VCaP (cell line): Measurements from ENCODE around the gene KAZN.

Experiments
- H3K27ac ChIP-seq: fragments of 450-650 bp; 2 replicates; pipeline ENCODE4 v1.5.1; 2017
- TF ChIP-seq, protein P1 (sequence below): fragments of 450-650 bp; conservative IDR thresholded peaks from 2 replicates; pipeline ENCODE4 v1.5.1; 2017; ENCODE audit warnings: mild to moderate bottlenecking, moderate library complexity

Gene KAZN

DNA sequence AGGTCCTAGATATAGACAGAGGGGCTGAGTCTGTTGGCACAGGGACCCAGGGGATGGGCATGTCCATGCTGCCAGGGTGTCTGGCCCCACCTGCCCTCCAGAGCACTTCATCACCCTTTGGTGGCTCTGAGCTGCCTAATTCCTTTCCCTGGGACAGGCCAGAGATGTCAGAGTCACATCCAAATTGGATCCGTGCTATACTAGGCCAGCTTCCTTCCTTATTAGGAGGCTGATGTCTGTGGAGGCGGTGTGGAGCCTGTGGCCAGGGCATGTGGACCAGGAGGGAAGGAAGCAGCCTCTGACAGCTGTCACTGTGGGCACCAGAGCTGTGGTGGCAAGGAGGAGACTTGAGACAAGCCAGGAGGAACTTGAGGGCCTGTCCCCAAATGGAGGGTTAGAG is 477.3 kb downstream of the KAZN start:
- TF ChIP-seq, protein P1, sequence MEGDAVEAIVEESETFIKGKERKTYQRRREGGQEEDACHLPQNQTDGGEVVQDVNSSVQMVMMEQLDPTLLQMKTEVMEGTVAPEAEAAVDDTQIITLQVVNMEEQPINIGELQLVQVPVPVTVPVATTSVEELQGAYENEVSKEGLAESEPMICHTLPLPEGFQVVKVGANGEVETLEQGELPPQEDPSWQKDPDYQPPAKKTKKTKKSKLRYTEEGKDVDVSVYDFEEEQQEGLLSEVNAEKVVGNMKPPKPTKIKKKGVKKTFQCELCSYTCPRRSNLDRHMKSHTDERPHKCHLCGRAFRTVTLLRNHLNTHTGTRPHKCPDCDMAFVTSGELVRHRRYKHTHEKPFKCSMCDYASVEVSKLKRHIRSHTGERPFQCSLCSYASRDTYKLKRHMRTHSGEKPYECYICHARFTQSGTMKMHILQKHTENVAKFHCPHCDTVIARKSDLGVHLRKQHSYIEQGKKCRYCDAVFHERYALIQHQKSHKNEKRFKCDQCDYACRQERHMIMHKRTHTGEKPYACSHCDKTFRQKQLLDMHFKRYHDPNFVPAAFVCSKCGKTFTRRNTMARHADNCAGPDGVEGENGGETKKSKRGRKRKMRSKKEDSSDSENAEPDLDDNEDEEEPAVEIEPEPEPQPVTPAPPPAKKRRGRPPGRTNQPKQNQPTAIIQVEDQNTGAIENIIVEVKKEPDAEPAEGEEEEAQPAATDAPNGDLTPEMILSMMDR, result no peak
- H3K27ac ChIP-seq, result no peak overlapping the region

DNA sequence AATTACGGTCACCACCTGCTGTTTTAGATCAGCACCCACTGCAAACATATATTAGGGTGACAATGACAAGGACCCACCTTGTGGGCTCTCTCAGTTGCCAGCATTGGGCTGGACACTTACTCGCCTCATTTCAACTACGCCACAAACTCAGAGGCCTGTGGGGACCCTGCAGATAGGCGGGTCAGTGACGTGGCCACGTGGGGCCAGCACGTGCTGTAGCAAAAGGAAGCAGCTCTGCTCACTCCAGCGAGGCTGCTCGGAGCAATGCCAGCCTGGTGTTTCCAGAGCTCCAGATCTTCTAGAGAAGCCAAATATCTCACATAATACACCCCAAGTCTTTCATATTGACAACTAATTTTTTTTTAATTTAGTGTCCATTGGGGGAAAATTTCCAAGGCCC is 478.3 kb downstream of the KAZN start:
- TF ChIP-seq, protein P1, result no peak
- no peak overlapping the region for H3K27ac ChIP-seq

DNA sequence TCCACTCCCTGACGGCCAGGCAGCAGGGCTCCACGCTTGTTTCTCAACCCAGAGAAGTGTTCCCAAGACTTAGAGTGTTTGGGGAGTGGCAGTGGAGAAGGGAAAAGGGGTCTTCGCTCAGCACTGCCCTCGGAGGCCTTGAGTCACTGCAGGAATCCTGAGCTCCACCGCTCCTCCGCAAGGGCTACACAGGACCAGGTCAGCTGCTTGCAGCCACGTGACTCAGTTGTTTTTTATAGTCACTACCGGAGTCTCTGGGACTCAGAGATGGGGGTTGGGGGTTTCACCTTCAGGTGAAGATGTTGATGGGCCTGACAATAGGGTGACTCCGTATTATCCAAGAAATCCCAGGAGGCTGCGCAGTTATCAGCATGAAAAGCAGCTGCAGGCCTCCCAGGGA is 478.9 kb downstream of the KAZN start:
- no peak overlapping the region for H3K27ac ChIP-seq
- TF ChIP-seq, protein P1, result no peak

DNA sequence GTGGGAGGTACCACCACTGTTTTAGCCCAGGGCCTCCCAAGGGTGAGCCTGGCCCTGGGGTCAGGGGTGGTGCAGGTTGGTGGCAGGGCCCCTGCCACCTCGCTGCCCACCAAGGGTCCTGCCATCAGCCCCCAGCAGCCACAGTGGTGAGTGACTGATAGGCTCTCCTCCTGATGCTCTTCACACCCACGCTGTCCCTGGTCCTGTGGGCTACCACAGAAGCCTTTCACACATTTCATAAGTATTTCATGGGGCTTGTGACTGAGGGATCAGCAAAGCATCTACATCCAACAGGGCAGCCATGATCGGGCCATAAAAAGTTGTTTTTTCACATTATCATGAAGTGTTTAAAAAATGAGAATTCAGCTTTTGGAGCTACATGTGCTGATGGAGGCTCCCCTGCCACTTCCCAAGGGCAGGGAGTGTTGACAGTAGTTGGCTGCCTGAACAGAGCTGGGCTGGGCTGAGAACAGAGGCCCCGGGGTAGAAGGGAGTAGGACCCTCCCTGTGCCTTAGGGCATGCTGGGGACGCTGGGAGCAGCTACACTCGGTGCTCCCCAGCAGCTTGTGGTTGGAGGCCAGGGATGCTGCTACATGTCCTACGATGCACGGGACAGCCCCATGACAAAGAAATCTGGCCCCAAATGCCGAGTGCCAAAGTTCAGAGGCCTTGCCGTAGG is 482.0 kb downstream of the KAZN start:
- TF ChIP-seq, protein P1, result no peak
- H3K27ac ChIP-seq, result no peak overlapping the region

DNA sequence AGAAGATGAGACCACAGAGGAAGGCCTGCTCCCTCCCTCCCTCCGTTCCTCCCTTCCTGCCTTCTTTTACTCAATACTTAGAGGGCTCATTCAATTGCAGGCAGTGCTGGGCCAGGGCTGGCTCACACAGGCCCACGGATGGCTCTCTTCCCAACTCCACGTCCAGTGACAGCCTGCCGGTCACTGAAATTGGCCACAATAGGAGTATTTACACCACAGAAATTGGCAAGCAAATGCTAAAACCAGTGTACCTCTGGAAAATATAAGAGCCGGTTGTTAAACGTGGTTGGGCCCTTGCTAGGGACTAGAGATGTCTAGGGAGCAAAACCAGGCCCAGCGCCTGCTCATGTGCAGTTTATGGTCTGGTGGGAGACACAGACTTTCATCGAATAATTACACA is 482.6 kb downstream of the KAZN start:
- TF ChIP-seq, protein P1, result no peak
- no peak overlapping the region for H3K27ac ChIP-seq

DNA sequence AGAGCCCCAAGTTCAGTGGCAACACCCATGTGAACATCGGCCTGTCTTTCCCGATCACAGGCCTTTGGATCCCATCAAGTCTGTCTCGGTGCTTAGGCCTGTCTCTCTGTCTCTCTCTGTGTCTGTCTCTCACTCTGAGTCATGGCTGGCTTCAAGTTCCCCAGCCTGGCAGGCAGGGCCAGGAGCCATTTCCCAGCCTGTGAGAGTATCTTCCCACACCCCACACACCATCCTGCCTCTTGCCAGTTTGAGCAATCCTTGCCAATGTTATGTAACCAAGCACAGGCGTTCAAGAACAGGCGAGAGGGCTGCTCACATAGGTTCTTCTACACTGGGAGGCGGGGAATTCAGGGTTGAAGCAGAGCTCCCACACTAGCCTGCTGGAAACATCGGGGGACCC is 485.1 kb downstream of the KAZN start:
- TF ChIP-seq, protein P1, result no peak
- no peak overlapping the region for H3K27ac ChIP-seq

DNA sequence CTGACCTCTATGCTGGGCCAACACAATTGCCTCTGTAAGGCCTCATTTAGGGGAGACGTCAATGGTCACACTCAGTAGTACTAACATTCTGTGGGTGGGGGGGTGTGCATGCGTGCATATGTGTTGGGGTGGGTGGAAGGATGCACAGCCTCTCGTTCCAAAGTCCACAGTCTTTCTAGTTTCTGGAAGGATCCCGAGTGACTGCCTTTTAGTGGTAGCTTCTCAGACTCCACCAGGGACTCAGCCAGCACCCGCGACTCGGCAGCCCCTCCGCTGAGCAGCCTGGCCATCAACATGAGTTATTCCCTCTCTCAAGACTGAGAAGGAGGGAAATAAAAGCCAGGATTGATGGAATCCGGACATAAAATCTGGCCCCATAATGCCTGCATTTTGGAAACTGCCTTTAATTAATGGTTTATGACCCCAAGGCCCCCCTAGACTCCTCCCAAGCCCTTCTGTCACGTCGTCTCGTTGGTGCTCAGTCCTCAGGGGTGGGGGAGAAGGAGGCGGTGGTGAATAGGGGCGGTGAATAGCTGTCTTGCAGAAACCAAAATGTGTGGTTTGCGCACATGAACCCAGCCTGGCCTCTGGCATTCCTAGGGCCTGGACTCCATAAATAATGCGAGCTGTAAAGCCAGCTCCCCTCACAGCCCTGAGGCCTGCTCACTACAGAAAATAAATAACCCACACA is 489.9 kb downstream of the KAZN start:
- peak overlapping the region; percentile 34; the same call in 1 of the 2 replicates for H3K27ac ChIP-seq
- TF ChIP-seq, protein P1, result no peak
